ENCODE data around the gene DAB2IP. TPM values are rescaled to one million over a fixed set of nuclear protein-coding genes. Genes with fewer than 3 reads are reported as not detected.
"Not testable (repeated sequence)": the region's sequence is repeated elsewhere in the genome, so short reads cannot be mapped to it uniquely, and the experiment has no call there.

Gene DAB2IP
- total and polyA plus RNA-seq, 2 experiments from 2014 or later, result 8.9 to 42.8 TPM

DNA sequence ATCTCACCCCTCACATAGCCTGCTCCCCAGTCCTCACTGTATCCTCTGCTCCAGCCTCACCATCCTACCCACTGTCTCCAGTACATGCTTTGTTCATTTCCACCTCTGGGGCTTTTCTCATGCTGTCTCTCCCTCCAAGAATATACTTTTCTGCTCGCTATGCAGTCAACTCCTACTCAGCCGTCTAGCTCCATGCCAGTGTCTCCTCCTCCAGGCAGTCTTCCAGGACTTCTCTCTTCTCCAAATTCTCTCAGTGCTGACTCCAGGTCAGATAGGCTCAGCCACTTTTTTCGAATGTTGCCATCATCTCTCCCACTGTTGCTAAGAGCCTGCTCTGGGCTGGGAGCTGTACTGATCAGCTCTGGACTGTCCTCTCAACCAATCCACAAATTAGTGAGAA lies 8.0 kb upstream of the DAB2IP start:
- ATAC-seq, result no peak
- no peaks in the 10 kb centered on the region for H3K36me3 Mint-ChIP-seq (ENCODE audit: low read depth)
- peaks cover 1% of the 10 kb centered on the region for H3K27me3 Mint-ChIP-seq (ENCODE audit: insufficient read depth, low read depth, poor library complexity)
- Histone ChIP-seq H3K27me3 (ENCODE audit: insufficient read depth) (no peaks in the 10 kb centered on the region), H3K4me1 (ENCODE audit: insufficient read depth) (peaks cover 6% of the 10 kb centered on the region; the same call in 1 of the 2 replicates), H3F3A (replicated peaks; ENCODE audit: low read depth) (no peaks in the 10 kb centered on the region), H3K9me2 (ENCODE audit: insufficient read depth) (no peaks in the 10 kb centered on the region), H3K27ac (ENCODE audit: low read depth) (no peak overlapping the region), H2AFZ (no peak overlapping the region), H3K36me3 (ENCODE audit: insufficient read depth) (no peaks in the 10 kb centered on the region), H3K79me2 (replicated peaks; ENCODE audit: insufficient read depth) (no peaks in the 10 kb centered on the region), H3K4me2 (no peak overlapping the region), H4K20me1 (replicated peaks; ENCODE audit: insufficient read depth) (no peaks in the 10 kb centered on the region; the same call in none of the 2 replicates), H3K4me3 (no peak overlapping the region)
- H3K9me3 Mint-ChIP-seq, result no peaks in the 10 kb centered on the region
- H3K27ac Mint-ChIP-seq, result no peak overlapping the region
- peaks cover 33% of the 10 kb centered on the region for H3K4me1 Mint-ChIP-seq
- H3K4me3 Mint-ChIP-seq, result no peak overlapping the region
- TF ChIP-seq CREB1 (CRISPR knock-in tag; IDR thresholded peaks at IDR 0.05; ENCODE audit: low read depth) (no peak), REST (IDR thresholded peaks at IDR 0.05; ENCODE audit: unreplicated experiment) (no peak), POLR2AphosphoS5 (IDR thresholded peaks at IDR 0.05; ENCODE audit: low read depth) (no peak)
- no peak for DNase-seq (ENCODE audit: low spot score)

- not testable (repeated sequence) for H2AFZ ChIP-seq; H3K4me3 Mint-ChIP-seq; H3K36me3 ChIP-seq (ENCODE audit: insufficient read depth); H3K36me3 Mint-ChIP-seq (ENCODE audit: low read depth); H3K4me3 ChIP-seq; H3K9me2 ChIP-seq (ENCODE audit: insufficient read depth); H4K20me1 ChIP-seq (replicated peaks; ENCODE audit: insufficient read depth); H3F3A ChIP-seq (replicated peaks; ENCODE audit: low read depth); H3K27me3 Mint-ChIP-seq (ENCODE audit: insufficient read depth, low read depth, poor library complexity); H3K79me2 ChIP-seq (replicated peaks; ENCODE audit: insufficient read depth); ATAC-seq; H3K9me3 Mint-ChIP-seq; H3K27ac ChIP-seq (ENCODE audit: low read depth); H3K4me1 ChIP-seq (ENCODE audit: insufficient read depth); DNase-seq (ENCODE audit: low spot score); H3K27me3 ChIP-seq (ENCODE audit: insufficient read depth); H3K27ac Mint-ChIP-seq; H3K4me2 ChIP-seq
- peaks cover 36% of the 10 kb centered on the region for H3K4me1 Mint-ChIP-seq
Measured at GRCh38 chr9:121644040-121644439, 7.4 kb upstream of the DAB2IP start.

GRCh38 chr9:121645003-121645402 lies 6.4 kb upstream of the DAB2IP start:
- H3K9me3 Mint-ChIP-seq, result no peaks in the 10 kb centered on the region
- no peaks in the 10 kb centered on the region for H3K36me3 Mint-ChIP-seq (ENCODE audit: low read depth)
- Histone ChIP-seq H4K20me1 (replicated peaks; ENCODE audit: insufficient read depth) (peaks cover 2% of the 10 kb centered on the region; the same call in 1 of the 2 replicates), H3K27me3 (ENCODE audit: insufficient read depth) (no peaks in the 10 kb centered on the region), H3K36me3 (ENCODE audit: insufficient read depth) (no peaks in the 10 kb centered on the region), H2AFZ (no peak overlapping the region), H3K9me2 (ENCODE audit: insufficient read depth) (no peaks in the 10 kb centered on the region), H3F3A (replicated peaks; ENCODE audit: low read depth) (no peaks in the 10 kb centered on the region; the same call in 1 of the 2 replicates), H3K27ac (ENCODE audit: low read depth) (no peak overlapping the region), H3K4me1 (ENCODE audit: insufficient read depth) (peaks cover 17% of the 10 kb centered on the region), H3K4me2 (no peak overlapping the region), H3K4me3 (no peak overlapping the region), H3K79me2 (replicated peaks; ENCODE audit: insufficient read depth) (no peaks in the 10 kb centered on the region)
- H3K4me1 Mint-ChIP-seq, result peaks cover 42% of the 10 kb centered on the region
- TF ChIP-seq EZH2 (IDR thresholded peaks at IDR 0.05; ENCODE audit: low read depth, unreplicated experiment) (no peak), POLR2AphosphoS5 (IDR thresholded peaks at IDR 0.05; ENCODE audit: low read depth) (no peak), EZH2phosphoT487 (IDR thresholded peaks at IDR 0.05; ENCODE audit: unreplicated experiment) (no peak)
- no peak overlapping the region for H3K27ac Mint-ChIP-seq
- peak; percentile 8; the same call in 2 of the 3 replicates for ATAC-seq
- H3K27me3 Mint-ChIP-seq (ENCODE audit: insufficient read depth, low read depth, poor library complexity), result peaks cover 6% of the 10 kb centered on the region
- no peak for DNase-seq (ENCODE audit: low spot score)
- no peak overlapping the region for H3K4me3 Mint-ChIP-seq

All from GM23338 (cell line).